Measurements from ENCODE around the gene ELK3.

ELK3 gene

DNA sequence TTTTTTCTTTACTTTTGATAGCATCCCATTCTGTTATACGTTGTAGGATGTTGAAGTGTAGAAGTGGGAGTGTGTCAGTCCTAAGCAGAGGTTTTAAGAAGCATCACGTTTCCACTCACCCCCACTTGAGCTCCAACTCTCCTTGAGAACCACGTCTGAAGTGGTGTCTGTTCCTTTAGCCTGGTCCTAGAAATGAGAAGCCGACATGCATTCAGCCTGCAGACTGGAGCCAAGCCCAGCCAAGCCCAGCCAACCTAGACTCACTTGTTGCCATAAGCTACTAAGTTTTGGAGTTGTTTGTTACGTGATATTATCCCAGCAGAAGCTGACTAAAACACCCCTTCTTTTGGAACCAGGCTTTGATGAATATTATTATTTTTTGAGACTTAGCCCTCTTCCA, 4.4 kb upstream of the ELK3 start:
- DNase-seq, result no peak

DNA sequence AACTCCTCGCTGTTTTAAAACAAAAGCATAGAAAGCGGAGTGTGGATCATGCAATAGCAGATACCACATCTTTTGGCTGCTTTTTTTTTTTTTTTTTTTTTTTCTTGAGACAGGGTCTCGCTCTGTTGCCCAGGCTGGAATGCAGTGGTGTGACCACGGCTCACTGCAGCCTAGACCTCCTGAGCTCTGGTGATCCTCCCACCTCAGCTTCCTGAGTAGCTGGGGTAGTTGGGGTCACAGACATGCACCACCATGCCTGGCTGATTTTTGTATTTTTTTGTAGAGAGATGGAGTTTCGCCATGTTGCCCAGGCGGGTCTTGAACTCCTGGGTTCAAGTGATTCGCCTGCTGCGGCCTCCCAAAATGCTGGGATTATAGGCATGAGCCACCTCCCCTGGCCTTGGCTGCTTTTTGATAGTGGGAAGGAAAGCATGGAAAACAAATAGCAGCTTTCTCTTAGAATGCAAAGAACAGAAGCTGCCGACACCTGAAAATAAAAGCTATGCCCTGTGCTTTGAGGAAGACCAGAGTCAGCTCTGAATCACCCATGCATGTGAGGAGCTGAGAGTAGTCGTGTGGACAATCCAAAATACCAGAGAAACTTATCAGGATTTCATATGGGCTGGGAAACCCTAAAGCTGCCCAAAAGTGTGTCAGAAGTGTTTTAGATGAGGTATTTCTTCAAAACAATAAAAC, 3.6 kb upstream of the ELK3 start:
- peak; percentile 46 for DNase-seq

DNA sequence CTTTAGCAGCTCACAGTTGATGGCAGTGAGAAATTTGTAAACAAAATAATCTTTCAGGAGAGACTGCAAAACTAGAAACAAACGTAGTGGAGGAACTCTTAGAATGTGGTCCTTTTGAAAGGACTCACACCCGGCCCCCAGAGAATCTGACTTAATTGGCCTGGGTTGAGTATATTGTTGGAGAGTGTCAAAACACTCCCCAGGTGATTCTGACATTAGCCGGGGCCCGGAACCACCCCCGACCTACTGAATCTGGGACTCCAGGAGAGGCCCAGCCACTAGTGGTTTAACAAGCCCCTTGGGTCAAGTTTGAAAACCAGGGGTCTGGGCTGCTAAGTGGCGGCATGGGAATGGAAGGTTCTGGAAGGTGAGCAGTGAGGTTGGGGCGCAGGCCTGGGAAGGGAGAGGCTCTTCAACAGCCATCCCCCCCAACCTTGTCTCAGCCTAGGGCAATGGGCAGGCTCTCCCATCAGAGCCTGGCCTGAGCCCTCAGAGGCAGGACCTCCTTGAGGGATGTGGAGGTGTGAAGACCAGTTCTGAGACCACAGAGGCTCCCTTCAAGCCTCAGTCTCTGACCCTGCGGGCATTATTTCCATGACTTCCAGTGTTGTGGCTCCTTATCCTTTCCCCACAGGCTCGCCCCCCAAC, 1.1 kb upstream of the ELK3 start:
- DNase-seq, result no peak

- no peak for DNase-seq
These were observed 358 bp downstream of the ELK3 start for GRCh38 chr12:96194576-96194889.

- peak; percentile 91 for DNase-seq
These were observed 1.0 kb downstream of the ELK3 start for GRCh38 chr12:96194971-96195844.

GRCh38 chr12:96195845-96196451, 1.8 kb downstream of the ELK3 start:
- DNase-seq, result peak; percentile 88

DNA sequence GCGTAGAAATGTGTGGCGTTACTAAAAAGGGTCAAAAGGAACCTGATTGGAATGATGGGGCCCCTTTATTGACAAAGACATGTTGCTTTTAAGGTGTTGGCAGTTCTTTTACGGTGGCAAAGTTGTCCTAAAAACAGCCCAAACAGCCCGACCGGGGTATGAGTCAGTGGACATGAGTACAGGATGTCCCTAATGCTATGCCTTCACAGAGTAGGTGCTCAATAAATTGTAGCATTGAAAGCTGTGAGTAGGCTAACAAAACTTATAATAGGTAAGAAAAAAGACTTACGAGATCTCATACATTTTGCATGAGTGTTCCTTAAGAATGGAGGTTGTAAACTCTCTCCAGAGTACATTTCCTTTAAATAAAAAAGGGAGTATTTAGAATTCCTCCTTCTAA, 2.6 kb downstream of the ELK3 start:
- DNase-seq, result no peak

DNA sequence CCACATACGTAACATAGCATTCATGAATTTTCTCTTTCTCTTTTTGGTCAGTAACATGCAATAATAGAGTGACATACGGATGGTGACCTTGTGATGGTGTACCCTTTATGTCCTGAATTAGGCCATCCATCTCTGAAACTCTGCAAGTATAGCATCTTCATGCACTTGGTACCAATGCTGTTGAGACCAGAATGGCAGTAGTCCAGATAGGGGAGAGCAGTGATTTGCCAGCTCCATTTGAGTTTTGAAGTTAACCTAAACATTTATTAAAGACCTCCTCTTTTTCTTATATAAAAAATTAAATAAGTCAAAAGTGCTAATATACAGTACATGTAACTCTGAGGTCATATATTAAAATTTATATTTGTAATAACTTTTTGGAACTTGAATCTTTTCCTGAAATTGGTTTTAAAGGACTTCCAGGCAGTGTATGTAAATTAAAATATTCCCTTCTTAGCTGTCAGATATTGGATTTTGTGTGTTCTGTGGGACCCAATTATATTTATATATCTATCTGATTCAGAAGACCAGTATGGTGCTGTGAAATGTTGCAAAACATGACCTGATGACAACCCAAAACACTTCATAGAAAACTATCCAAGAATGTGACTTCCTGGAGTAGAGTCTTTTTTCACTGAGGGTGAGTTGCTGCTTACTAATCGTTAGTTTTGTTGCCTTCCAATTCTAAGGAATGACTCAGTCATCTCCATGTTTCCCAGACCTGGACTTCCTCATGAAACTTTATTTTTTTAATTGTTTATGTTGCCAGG, 3.5 kb downstream of the ELK3 start:
- peak; percentile 94 for DNase-seq

DNA sequence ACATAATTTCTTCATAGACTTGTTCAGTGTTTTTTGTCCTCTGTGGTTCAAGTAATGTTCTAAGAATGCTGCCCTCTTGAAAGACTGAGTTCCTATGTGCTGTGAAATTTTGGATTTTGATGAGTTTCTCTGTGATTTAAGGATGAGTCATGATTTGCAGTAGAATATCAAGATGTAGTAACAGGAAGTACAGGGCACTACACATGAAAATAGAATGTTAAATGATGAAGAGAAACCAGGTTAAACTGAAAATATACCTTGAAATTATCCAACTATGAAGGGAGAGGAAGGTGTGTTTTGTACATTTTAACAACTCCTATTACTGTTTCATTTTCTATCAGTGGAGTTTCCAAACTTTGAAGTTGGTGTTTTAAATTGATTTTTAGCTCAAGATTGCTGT, 4.8 kb downstream of the ELK3 start:
- DNase-seq, result peak; percentile 92

DNA sequence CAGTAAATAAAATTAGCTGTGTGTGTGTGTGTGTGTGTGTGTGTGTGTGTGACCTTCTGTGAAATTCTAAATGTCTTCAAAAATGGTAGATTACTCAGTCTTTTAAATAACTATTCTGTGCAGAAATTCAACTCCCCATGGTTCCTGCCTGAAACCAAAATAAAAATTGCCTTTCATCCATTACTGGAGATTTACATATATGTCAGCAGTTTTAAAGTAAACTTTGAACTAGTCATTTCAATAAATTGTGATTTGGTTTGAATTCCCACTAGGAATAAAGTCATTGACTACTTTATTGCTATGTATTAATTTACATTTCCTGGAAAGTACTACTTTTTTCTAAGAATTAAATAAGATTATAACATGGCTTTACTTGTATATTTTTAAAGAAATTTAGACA, 5.3 kb downstream of the ELK3 start:
- DNase-seq, result no peak

GRCh38 chr12:96201272-96202227, 7.4 kb downstream of the ELK3 start:
- no peak for DNase-seq

DNA sequence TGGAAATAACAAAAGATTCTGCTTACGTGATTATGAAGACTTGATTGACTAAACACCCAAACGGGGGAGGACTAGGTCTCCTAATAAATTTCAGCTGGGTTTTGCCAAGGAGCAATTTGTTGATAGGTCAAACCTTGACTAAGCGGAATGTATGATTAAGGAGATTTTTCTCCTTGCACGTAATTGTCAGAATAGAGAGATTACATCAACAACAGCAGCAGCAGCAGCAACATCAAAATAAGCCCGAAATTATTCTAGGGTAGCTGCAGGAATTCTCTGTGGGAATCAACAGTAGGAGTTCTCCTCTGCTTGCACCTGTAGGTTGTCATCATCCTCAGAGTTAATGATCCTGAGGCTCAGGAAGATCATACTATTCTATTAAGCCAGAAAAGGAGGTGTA, 10.2 kb downstream of the ELK3 start:
- no peak for DNase-seq

DNA sequence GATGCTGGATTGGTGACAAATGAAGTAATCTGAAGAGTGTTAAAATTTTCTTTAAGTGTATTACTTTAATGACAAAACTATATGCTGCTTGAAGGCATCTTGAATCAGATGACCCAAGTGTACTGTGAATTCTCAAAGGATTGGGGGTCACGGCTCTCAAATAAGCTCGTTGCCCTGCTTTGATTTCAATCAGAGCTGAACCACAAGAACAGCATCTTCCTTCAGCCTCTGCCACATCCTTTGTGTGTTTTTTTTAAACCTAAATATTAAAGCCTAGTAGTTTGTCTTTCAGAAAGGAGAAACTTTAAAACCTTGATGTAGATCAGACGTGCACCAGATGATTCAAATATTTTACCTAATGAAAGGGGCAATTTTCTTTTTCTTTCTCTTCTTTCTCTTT, 11.7 kb downstream of the ELK3 start:
- DNase-seq, result no peak

- DNase-seq, result no peak
These were observed 12.9 kb downstream of the ELK3 start for GRCh38 chr12:96206936-96207662.

DNA sequence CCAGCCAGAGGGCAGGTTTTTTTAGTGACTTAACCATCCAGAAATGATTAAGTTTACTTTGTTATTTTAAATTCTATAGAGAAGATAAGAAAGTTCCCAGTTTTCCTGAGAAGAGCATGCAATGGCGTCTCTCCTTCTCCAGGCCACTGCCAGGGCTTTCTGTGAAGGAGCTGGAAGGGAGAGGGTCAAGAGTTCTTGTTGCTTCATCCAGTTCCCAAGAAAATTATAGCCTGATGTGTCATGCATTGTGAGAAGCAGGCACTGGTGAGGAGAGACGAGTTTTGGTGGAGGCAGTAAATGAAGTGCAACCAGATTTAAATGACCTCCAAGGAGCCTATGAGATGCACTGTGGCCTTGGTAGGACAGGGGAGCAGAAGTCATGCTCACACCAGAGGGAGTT, 14.2 kb downstream of the ELK3 start:
- DNase-seq, result peak; percentile 71

- no peak for DNase-seq
These were observed 14.8 kb downstream of the ELK3 start for GRCh38 chr12:96208801-96209549.

- DNase-seq, result no peak
These were observed 16.3 kb downstream of the ELK3 start for GRCh38 chr12:96210376-96211055.

- no peak for DNase-seq
These were observed 17.8 kb downstream of the ELK3 start for GRCh38 chr12:96211988-96212387.

All from fibroblast of skin of abdomen (primary cell).